DMS53 (cell line): ENCODE data around the gene DUSP22.

Experiments used
- DNase-seq: peaks from one replicate; lab custom pipeline; 2025; lab: John Stamatoyannopoulos, UW

Gene DUSP22

GRCh38 chr6:309947-310346 is 17.7 kb downstream of the DUSP22 start:
- no peak for DNase-seq

- DNase-seq: no peak
These were observed 18.4 kb downstream of the DUSP22 start for GRCh38 chr6:310671-311070.

- no peak for DNase-seq
These were observed 19.5 kb downstream of the DUSP22 start for GRCh38 chr6:311679-312220.

GRCh38 chr6:313087-313486 is 20.8 kb downstream of the DUSP22 start:
- no peak for DNase-seq

- no peak for DNase-seq
These were observed 21.6 kb downstream of the DUSP22 start for GRCh38 chr6:313917-314316.

- no peak for DNase-seq
These were observed 22.1 kb downstream of the DUSP22 start for GRCh38 chr6:314377-314776.

GRCh38 chr6:315226-315625 is 22.9 kb downstream of the DUSP22 start:
- DNase-seq: no peak

GRCh38 chr6:315921-316752 is 23.9 kb downstream of the DUSP22 start:
- DNase-seq: no peak

- DNase-seq: no peak
These were observed 24.4 kb downstream of the DUSP22 start for GRCh38 chr6:316753-317038.

GRCh38 chr6:317060-317447 is 24.8 kb downstream of the DUSP22 start:
- DNase-seq: no peak

- DNase-seq: no peak
These were observed 25.3 kb downstream of the DUSP22 start for GRCh38 chr6:317448-318144.

- DNase-seq: no peak
These were observed 26.1 kb downstream of the DUSP22 start for GRCh38 chr6:318243-318890.

- no peak for DNase-seq
These were observed 27.2 kb downstream of the DUSP22 start for GRCh38 chr6:319177-320131.

GRCh38 chr6:320351-321157 is 28.3 kb downstream of the DUSP22 start:
- no peak for DNase-seq

GRCh38 chr6:321158-321438 is 28.8 kb downstream of the DUSP22 start:
- DNase-seq: no peak

- DNase-seq: no peak
These were observed 29.4 kb downstream of the DUSP22 start for GRCh38 chr6:321536-322258.

GRCh38 chr6:322259-322930 is 30.1 kb downstream of the DUSP22 start:
- DNase-seq: no peak

GRCh38 chr6:322940-323729 is 30.8 kb downstream of the DUSP22 start:
- no peak for DNase-seq

- no peak for DNase-seq
These were observed 31.4 kb downstream of the DUSP22 start for GRCh38 chr6:323730-324088.
